Measurements from ENCODE around the gene EPS15.
"Not testable (repeated sequence)": the region's sequence is repeated elsewhere in the genome, so short reads cannot be mapped to it uniquely, and the experiment has no call there.

EPS15 gene

DNA sequence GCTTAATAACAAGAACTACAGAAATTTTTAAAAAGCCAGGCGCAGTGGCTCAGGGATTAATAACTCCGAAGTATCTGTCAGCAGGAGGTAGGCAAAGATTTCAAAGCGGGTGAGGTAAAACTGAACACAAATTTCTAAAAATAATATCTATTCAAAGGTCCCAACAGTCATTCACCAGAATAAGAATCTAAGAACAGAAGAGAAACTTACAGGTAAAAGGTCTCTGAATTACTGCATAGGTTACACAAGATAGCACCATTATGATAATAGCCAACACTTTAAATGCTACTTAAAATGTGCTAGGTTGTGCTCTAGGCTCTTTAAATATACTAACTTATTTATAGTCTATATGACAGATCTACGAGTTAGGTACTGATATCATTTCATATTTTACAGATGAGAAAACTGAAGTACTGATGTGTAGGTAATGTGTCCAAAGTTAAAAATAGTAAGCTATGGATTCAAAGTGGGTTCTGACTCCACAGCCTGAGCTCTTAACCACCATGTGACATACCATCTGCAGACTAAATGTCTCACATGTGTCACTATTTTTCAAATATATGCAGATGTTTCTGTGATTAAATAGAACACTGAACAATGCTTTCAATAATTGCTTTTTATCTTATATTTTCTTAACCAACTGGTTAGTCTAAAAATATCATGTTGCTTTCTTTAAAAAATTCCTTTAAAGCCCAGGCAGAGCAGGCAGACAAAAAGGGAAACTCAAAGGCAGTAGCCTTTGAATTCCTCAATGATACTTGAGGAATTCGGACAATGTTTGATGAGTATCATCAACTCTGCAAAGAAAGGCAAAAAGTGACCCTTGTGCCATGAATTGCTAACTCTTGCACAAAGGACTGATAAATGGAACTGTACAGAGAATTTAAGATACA is 108.3 kb downstream of the EPS15 start:
- no peak for TF ChIP-seq ARNT (IDR thresholded peaks at IDR 0.05)
- no peak for TF ChIP-seq LEF1 (IDR thresholded peaks at IDR 0.05; ENCODE audit: borderline replicate concordance)
- TF ChIP-seq SUZ12 (IDR thresholded peaks at IDR 0.05): no peak
- TF ChIP-seq ELF4 (IDR thresholded peaks at IDR 0.05): no peak
- TF ChIP-seq ZNF384 (IDR thresholded peaks at IDR 0.05): no peak
- TF ChIP-seq FOXM1 (IDR thresholded peaks at IDR 0.05; ENCODE audit: borderline replicate concordance): no peak
- no peak for TF ChIP-seq TARDBP (IDR thresholded peaks at IDR 0.05)
- no peak for TF ChIP-seq NFRKB (IDR thresholded peaks at IDR 0.05)
- TF ChIP-seq, protein P1, sequence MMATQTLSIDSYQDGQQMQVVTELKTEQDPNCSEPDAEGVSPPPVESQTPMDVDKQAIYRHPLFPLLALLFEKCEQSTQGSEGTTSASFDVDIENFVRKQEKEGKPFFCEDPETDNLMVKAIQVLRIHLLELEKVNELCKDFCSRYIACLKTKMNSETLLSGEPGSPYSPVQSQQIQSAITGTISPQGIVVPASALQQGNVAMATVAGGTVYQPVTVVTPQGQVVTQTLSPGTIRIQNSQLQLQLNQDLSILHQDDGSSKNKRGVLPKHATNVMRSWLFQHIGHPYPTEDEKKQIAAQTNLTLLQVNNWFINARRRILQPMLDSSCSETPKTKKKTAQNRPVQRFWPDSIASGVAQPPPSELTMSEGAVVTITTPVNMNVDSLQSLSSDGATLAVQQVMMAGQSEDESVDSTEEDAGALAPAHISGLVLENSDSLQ (IDR thresholded peaks at IDR 0.05): no peak
- no peak for TF ChIP-seq FOXA1 (IDR thresholded peaks at IDR 0.05)
- TF ChIP-seq CTBP1 (IDR thresholded peaks at IDR 0.05; ENCODE audit: borderline replicate concordance): no peak
- TF ChIP-seq BHLHE40 (IDR thresholded peaks at IDR 0.05; ENCODE audit: borderline replicate concordance): no peak
- no peak for TF ChIP-seq FOXK2 (IDR thresholded peaks at IDR 0.05)
- no peak for TF ChIP-seq L3MBTL2 (conservative IDR thresholded peaks at IDR 0.05)
- TF ChIP-seq HDGF (IDR thresholded peaks at IDR 0.05; ENCODE audit: borderline replicate concordance): no peak
- ChIA-PET POLR2A (no interaction called here), CTCF (no interaction called here)
- no peak for DNase-seq (ENCODE audit: extremely low spot score)

- POLR2A ChIA-PET; DNase-seq (ENCODE audit: extremely low spot score); CTCF ChIA-PET: not testable (repeated sequence)
Measured at GRCh38 chr1:51409755-51410541, 109.1 kb downstream of the EPS15 start.

DNA sequence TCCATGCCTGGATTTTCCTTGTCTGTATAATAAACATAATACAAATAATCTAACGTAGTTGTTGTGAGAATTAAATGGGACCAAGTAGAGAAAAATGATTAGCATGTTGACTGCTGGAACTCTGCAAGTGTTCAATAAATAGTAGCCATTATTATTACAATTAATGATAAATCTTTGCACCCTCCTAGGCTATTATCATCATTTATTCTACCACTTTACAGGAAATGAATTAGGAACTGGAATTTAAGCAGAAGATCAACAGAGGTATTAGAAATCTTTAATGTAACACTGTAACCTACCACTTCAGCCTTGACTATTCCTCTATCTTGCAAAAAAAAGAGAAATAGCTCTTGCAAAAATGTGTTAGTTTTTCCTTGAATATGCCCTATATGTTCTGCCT is 126.8 kb downstream of the EPS15 start:
- ChIA-PET CTCF (no interaction called here), POLR2A (no interaction called here)
- TF ChIP-seq FOXM1 (IDR thresholded peaks at IDR 0.05; ENCODE audit: borderline replicate concordance) (no peak), TARDBP (IDR thresholded peaks at IDR 0.05) (no peak), ZNF384 (IDR thresholded peaks at IDR 0.05) (no peak), NFRKB (IDR thresholded peaks at IDR 0.05) (no peak), ARNT (IDR thresholded peaks at IDR 0.05) (no peak), FOXK2 (IDR thresholded peaks at IDR 0.05) (no peak), BHLHE40 (IDR thresholded peaks at IDR 0.05; ENCODE audit: borderline replicate concordance) (no peak), FOXA1 (IDR thresholded peaks at IDR 0.05) (no peak), HDGF (IDR thresholded peaks at IDR 0.05; ENCODE audit: borderline replicate concordance) (no peak), LEF1 (IDR thresholded peaks at IDR 0.05; ENCODE audit: borderline replicate concordance) (no peak), SUZ12 (IDR thresholded peaks at IDR 0.05) (no peak), ELF4 (IDR thresholded peaks at IDR 0.05) (no peak), CTBP1 (IDR thresholded peaks at IDR 0.05; ENCODE audit: borderline replicate concordance) (no peak)
- TF ChIP-seq, protein P1 (IDR thresholded peaks at IDR 0.05): no peak
- no peak for DNase-seq (ENCODE audit: extremely low spot score)

DNA sequence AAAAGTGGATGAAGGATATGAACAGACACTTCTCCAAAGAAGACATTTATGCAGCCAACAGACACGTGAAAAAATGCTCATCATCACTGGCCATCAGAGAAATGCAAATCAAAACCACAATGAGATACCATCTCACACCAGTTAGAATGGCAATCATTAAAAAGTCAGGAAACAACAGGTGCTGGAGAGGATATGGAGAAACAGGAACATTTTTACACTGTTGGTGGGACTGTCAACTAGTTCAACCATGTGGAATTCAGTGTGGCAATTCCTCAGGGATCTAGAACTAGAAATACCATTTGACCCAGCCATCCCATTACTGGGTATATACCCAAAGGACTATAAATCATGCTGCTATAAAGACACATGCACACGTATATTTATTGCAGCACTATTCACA is 128.4 kb downstream of the EPS15 start:
- POLR2A ChIA-PET, CTCF ChIA-PET: not testable (repeated sequence)

DNA sequence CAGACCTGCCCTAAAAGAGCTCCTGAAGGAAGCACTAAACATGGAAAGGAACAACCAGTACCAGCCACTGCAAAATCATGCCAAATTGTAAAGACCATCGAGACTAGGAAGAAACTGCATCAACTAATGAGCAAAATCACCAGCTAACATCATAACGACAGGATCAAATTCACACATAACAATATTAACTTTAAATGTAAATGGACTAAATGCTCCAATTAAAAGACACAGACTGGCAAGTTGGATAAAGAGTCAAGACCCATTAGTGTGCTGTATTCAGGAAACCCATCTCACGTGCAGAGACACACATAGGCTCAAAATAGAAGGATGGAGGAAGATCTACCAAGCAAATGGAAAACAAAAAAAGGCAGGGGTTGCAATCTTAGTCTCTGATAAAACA is 131.8 kb downstream of the EPS15 start:
- DNase-seq (ENCODE audit: extremely low spot score); CTCF ChIA-PET; POLR2A ChIA-PET: not testable (repeated sequence)

More for the DNA sequence above, 128.4 kb downstream of the EPS15 start:
- not testable (repeated sequence) for DNase-seq (ENCODE audit: extremely low spot score)

DNA sequence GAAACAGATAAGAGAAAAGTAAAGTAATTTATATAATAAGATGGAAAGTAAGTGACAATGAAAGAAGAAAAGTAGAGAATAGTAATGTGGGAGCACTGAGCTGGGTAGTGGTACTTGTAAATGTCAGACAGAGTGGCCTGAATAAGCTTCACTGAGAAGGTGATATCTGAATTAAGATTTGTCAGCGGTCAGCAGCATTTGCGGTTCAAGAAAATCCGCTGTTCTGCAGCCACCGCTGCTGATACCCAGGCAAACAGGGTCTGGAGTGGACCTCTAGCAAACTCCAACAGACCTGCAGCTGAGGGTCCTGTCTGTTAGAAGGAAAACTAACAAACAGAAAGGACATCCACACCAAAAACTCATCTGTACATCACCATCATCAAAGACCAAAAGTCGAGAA is 132.8 kb downstream of the EPS15 start:
- POLR2A ChIA-PET; CTCF ChIA-PET; DNase-seq (ENCODE audit: extremely low spot score): not testable (repeated sequence)

DNA sequence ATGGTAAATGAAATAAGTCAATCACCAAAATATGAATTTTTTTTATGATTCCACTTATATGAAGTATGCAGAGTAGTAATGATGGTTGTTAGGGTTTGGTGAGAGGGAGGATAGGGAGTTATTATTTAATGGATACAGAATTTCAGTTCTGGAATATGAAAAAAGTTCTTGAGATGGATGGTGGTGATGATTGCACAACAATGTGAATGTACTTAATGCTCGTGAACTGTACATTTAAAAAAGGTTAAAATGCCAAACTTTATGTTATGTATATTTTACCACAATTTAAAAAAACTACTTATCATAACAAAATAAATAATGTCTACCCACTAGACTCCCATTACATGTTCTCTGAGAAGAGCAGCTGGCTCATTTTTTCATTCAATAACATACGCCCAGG is 133.3 kb downstream of the EPS15 start:
- no peak for DNase-seq (ENCODE audit: extremely low spot score)
- POLR2A ChIA-PET: no interaction called here
- CTCF ChIA-PET: no interaction called here
- TF ChIP-seq, protein P1 (IDR thresholded peaks at IDR 0.05): no peak
- TF ChIP-seq CTBP1 (IDR thresholded peaks at IDR 0.05; ENCODE audit: borderline replicate concordance): no peak

Data from HEK293T (cell line).